ENCODE data around the gene NPW.

DNA sequence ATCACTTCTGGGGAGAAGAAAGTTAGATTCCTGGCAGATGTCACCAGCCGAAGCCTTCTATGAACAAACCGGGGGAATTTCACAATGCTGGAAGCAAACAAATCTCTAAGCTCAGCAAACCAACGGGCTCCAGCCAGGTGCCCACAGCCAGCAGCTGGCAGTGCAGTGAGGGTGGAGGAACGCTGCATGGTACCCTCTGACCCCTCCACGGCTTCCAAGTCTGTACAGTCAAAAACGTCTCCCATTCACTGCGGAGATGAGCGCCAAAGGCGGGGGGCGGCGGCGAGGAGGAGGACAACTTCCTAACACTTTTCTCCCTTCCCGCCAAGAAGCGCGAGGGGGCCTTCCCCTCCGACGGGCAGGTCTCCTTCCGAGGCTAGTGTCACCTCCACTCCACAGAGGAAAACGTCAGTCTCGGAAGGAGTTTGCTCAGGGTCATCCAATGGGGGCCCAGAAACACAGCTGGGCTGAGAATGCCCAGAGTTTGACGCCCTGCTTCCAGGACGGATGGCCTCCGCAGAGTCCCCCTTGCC, 10.9 kb upstream of the NPW start:
- TF ChIP-seq POLR2A (IDR thresholded peaks at IDR 0.05; ENCODE audit: low read depth, low read length), result no peak
- no peak for TF ChIP-seq POLR2AphosphoS5 (IDR thresholded peaks at IDR 0.05; ENCODE audit: low read depth, low read length)
- TF ChIP-seq TAF1 (IDR thresholded peaks at IDR 0.05; ENCODE audit: borderline replicate concordance, low read depth, low read length), result no peak
